Measurements from ENCODE around the gene HIGD1C. TPM values are rescaled to one million over a fixed set of nuclear protein-coding genes. Genes with fewer than 3 reads are reported as not detected.

HIGD1C gene
- total and polyA plus RNA-seq, 2 experiments from 2014 or later = not detected

GRCh38 chr12:50988051-50988450 lies 35.7 kb downstream of the HIGD1C start:
- no peaks in the 10 kb centered on the region for H3K4me1 ChIP-seq (ENCODE audit: low read depth)
- H3K4me3 ChIP-seq = no peak overlapping the region
- peaks cover 37% of the 10 kb centered on the region for H3K36me3 ChIP-seq
- H3K27ac ChIP-seq = no peak overlapping the region
- no peaks in the 10 kb centered on the region for H3K27me3 ChIP-seq
- no peaks in the 10 kb centered on the region for H3K9me3 ChIP-seq (ENCODE audit: low read depth)
- no peak for TF ChIP-seq CTCF (IDR thresholded peaks at IDR 0.05; ENCODE audit: low read depth, low read length)
- DNase-seq (ENCODE audit: low read depth in 1 of 2, low spot score in 1 of 2) = no peak

GRCh38 chr12:50988871-50989270 lies 36.5 kb downstream of the HIGD1C start:
- H3K27me3 ChIP-seq = no peaks in the 10 kb centered on the region
- DNase-seq (ENCODE audit: low read depth in 1 of 2, low spot score in 1 of 2) = no peak
- no peaks in the 10 kb centered on the region for H3K4me1 ChIP-seq (ENCODE audit: low read depth)
- no peak overlapping the region for H3K4me3 ChIP-seq
- no peak for TF ChIP-seq CTCF (IDR thresholded peaks at IDR 0.05; ENCODE audit: low read depth, low read length)
- H3K36me3 ChIP-seq = peaks cover 37% of the 10 kb centered on the region
- H3K27ac ChIP-seq = no peak overlapping the region
- H3K9me3 ChIP-seq (ENCODE audit: low read depth) = no peaks in the 10 kb centered on the region

GRCh38 chr12:50990147-50990727 lies 37.9 kb downstream of the HIGD1C start:
- Histone ChIP-seq H3K27ac (no peak overlapping the region), H3K36me3 (peaks cover 40% of the 10 kb centered on the region), H3K4me3 (no peak overlapping the region), H3K4me1 (ENCODE audit: low read depth) (no peaks in the 10 kb centered on the region), H3K27me3 (no peaks in the 10 kb centered on the region), H3K9me3 (ENCODE audit: low read depth) (no peaks in the 10 kb centered on the region)
- DNase-seq (ENCODE audit: low read depth in 1 of 2, low spot score in 1 of 2) = no peak
- TF ChIP-seq CTCF (IDR thresholded peaks at IDR 0.05; ENCODE audit: low read depth, low read length) = no peak

GRCh38 chr12:50990791-50991190 lies 38.4 kb downstream of the HIGD1C start:
- DNase-seq (ENCODE audit: low read depth in 1 of 2, low spot score in 1 of 2) = no peak
- Histone ChIP-seq H3K27me3 (no peaks in the 10 kb centered on the region), H3K36me3 (peaks cover 42% of the 10 kb centered on the region), H3K27ac (no peak overlapping the region), H3K9me3 (ENCODE audit: low read depth) (no peaks in the 10 kb centered on the region), H3K4me1 (ENCODE audit: low read depth) (no peaks in the 10 kb centered on the region), H3K4me3 (no peak overlapping the region)
- no peak for TF ChIP-seq CTCF (IDR thresholded peaks at IDR 0.05; ENCODE audit: low read depth, low read length)

GRCh38 chr12:50991291-50991690 lies 38.9 kb downstream of the HIGD1C start:
- peaks cover 40% of the 10 kb centered on the region for H3K36me3 ChIP-seq
- H3K27me3 ChIP-seq = no peaks in the 10 kb centered on the region
- no peak for DNase-seq (ENCODE audit: low read depth in 1 of 2, low spot score in 1 of 2)
- H3K4me1 ChIP-seq (ENCODE audit: low read depth) = no peaks in the 10 kb centered on the region
- no peaks in the 10 kb centered on the region for H3K9me3 ChIP-seq (ENCODE audit: low read depth)
- no peak overlapping the region for H3K4me3 ChIP-seq
- H3K27ac ChIP-seq = no peak overlapping the region
- no peak for TF ChIP-seq CTCF (IDR thresholded peaks at IDR 0.05; ENCODE audit: low read depth, low read length)

All from cardiac muscle cell (in vitro differentiated cells and primary cell).